Spleen (tissue), 11 donors: ENCODE results near the gene PMM2. TPM values are rescaled to one million over a fixed set of nuclear protein-coding genes. Genes with fewer than 3 reads are reported as not detected.

ENCODE experiments used
- DNase-seq: peaks from one replicate; pipeline ENCODE4 v3.0.0-alpha.2; 2020
- H3K27ac ChIP-seq, 8 donors: fragments of 200-600 bp; sonication (generic) in 7 of 8; 1 replicate in 4 of 8; 2 replicates in 4 of 8; pipeline versions ENCODE4 v1.5.0 to v1.8.0; 2016 to 2021; ENCODE audit warnings: inconsistent platforms in 4 of 8, mild to moderate bottlenecking in 4 of 8, moderate library complexity in 1 of 8
- H3K27me3 ChIP-seq, 7 donors: fragments of 200-600 bp; sonication (generic) in 6 of 7; replicated peaks in 1 of 7; 1 replicate in 4 of 7; 2 replicates in 3 of 7; pipeline versions ENCODE4 v1.5.0 to v1.8.0; 2016 to 2021; ENCODE audit warnings: inconsistent platforms in 3 of 7, mild to moderate bottlenecking in 1 of 7
- H3K36me3 ChIP-seq, 6 donors: fragments of 200-600 bp; sonication (generic) in 5 of 6; 1 replicate in 4 of 6; 2 replicates in 2 of 6; pipeline versions ENCODE4 v1.5.0 to v1.8.0; 2016 to 2021; ENCODE audit warnings: inconsistent platforms in 2 of 6
- H3K4me1 ChIP-seq, 6 donors: fragments of 200-600 bp; sonication (generic) in 5 of 6; 1 replicate in 3 of 6; 2 replicates in 3 of 6; pipeline versions ENCODE4 v1.5.0 to v1.8.0; 2016 to 2021; ENCODE audit warnings: inconsistent platforms in 3 of 6
- H3K4me3 ChIP-seq, 8 donors: fragments of 200-600 bp; sonication (generic) in 7 of 8; 1 replicate in 4 of 8; 2 replicates in 4 of 8; pipeline versions ENCODE4 v1.5.0 to v1.8.0; 2016 to 2021; ENCODE audit warnings: inconsistent platforms in 4 of 8, mild to moderate bottlenecking in 4 of 8, moderate library complexity in 2 of 8
- H3K9me3 ChIP-seq, 8 donors: fragments of 200-600 bp; sonication (generic) in 7 of 8; 1 replicate in 4 of 8; 2 replicates in 4 of 8; pipeline versions ENCODE4 v1.5.0 to v1.8.0; 2016 to 2021; ENCODE audit warnings: inconsistent platforms in 4 of 8
- CTCF ChIP-seq, 11 experiments: fragments of 200-600 bp in 7 of 11; fragments of 450-650 bp in 4 of 11; sonication (generic) in 4 of 11; IDR thresholded peaks in 8 of 11; conservative IDR thresholded peaks in 3 of 11; 1 replicate in 7 of 11; 2 replicates in 4 of 11; pipeline versions ENCODE4 v1.4.0 to v1.8.0; 2016 to 2021; ENCODE audit warnings: antibody characterized with exemption in 11 of 11, inconsistent platforms in 4 of 11, mild to moderate bottlenecking in 1 of 11
- POLR2A ChIP-seq, 3 donors: fragments of 450-650 bp; IDR thresholded peaks; one replicate each; pipeline ENCODE4 v1.5.1; 2017; ENCODE audit warnings: antibody characterized with exemption in 3 of 3, mild to moderate bottlenecking in 1 of 3
- POLR2AphosphoS5 ChIP-seq, 3 donors: sonication (generic); formaldehyde crosslinking; IDR thresholded peaks; one replicate each; pipeline ENCODE4 v1.5.1; 2017; ENCODE audit warnings: antibody characterized with exemption in 3 of 3
- WGBS, 5 donors: extraction: QIAGEN DNeasy Blood & Tissue Kit in 3 of 5; methylation state at CpG; one replicate each; pipeline versions ENCODE4 v1.1.5 to v1.1.7; 2013 to 2018; 5-methylcytosine and 5-hydroxymethylcytosine counted together
- intact Hi-C: fragments of 100-400 bp; cut with DNase I; formaldehyde crosslinking; loops from one replicate; pipeline ENCODE4 v1.15.0; 2023; ENCODE audit warnings: low total_unique reads
- polyA plus RNA-seq, 3 donors: library from polyadenylated mRNA; stranded (reverse); fragments of 200-250 nt; gene quantifications; one replicate each; pipeline ENCODE4 v1.2.1, GENCODE V29; 2013
- total RNA-seq, 7 donors: library from RNA; depleted of rRNA in 3 of 7; stranded (reverse); fragments of >200 nt in 3 of 7; fragmentation: NEBNext Ultra II Directional in 4 of 7; extraction: Animal tissue kit (Norgen Biotek cat#: 25700) in 4 of 7; gene quantifications; one replicate each; pipeline versions ENCODE4 v1.1.0 to v1.2.1, GENCODE V29; 2016 to 2021
- donor health status: healthy with polysubstance abuse.
- donor health status: DM: no; HTN: no; CAD: no; lungs with moderate emphysema.
- donor health status: DM: no; HTN: no; CAD: no.
- donor health status: Bipolar disorder and iron deficiency.
- donor health status: healthy.
- donor health status: DM: no; HTN: no; CAD: no.
- donor health status: DM: yes; HTN: yes; CAD: no.

Gene PMM2
- total and polyA plus RNA-seq, 10 donors = 13.0 to 38.8 (median 30.8) TPM

- peak in 2 of 3 donors; percentile 54 to 58 for TF ChIP-seq POLR2AphosphoS5 (IDR thresholded peaks at IDR 0.05)
- no peak for TF ChIP-seq POLR2A (IDR thresholded peaks at IDR 0.05)
- TF ChIP-seq CTCF (IDR thresholded peaks at IDR 0.05 in 8 of 11, conservative IDR thresholded peaks at IDR 0.05 in 3 of 11) = no peak
- intact Hi-C loops = loop anchor here (5.0 kb wide), 2 partner anchors 69 to 189 kb away; partner anchors contain the start of genes PMM2 and TMEM186
- Histone ChIP-seq H3K36me3 (no peaks in the 10 kb centered on the region), H3K4me3 (peak overlapping the region; percentile 56 to 94 (median 84)), H3K27ac (peak overlapping the region; percentile 27 to 94 (median 91)), H3K4me1 (peaks cover 33 to 93% (median 86%) of the 10 kb centered on the region in 6 donors), H3K27me3 (no peaks in the 10 kb centered on the region), H3K9me3 (no peaks in the 10 kb centered on the region)
- DNase-seq = no peak
- WGBS, 5 donors = 64 to 71% (median 69%) methylated on average over 21 to 30 of the region's 30 CpGs
These were observed 68.7 kb downstream of the PMM2 start for GRCh38 chr16:8866118-8866883.

- peak; percentile 86 for DNase-seq
- Histone ChIP-seq H3K36me3 (no peaks in the 10 kb centered on the region), H3K4me1 (peaks cover 34 to 92% (median 85%) of the 10 kb centered on the region in 6 donors), H3K27me3 (no peaks in the 10 kb centered on the region), H3K4me3 (peak overlapping the region; percentile 56 to 94 (median 84)), H3K9me3 (no peaks in the 10 kb centered on the region), H3K27ac (peak overlapping the region; percentile 27 to 94 (median 91))
- WGBS, 5 donors = 21 to 69% (median 41%) methylated on average over 11 to 16 of the region's 16 CpGs
- intact Hi-C loops = loop anchor here (5.0 kb wide), 2 partner anchors 70 to 190 kb away; partner anchors contain the start of genes PMM2 and TMEM186
- TF ChIP-seq POLR2AphosphoS5 (IDR thresholded peaks at IDR 0.05) (no peak), CTCF (IDR thresholded peaks at IDR 0.05 in 8 of 11, conservative IDR thresholded peaks at IDR 0.05 in 3 of 11) (no peak), POLR2A (IDR thresholded peaks at IDR 0.05) (no peak)
These were observed 69.2 kb downstream of the PMM2 start for GRCh38 chr16:8866884-8867215.

- DNase-seq = peak; percentile 88
- H3K27me3 ChIP-seq = no peaks in the 10 kb centered on the region
- TF ChIP-seq POLR2AphosphoS5 (IDR thresholded peaks at IDR 0.05) (peak in 1 of 3 donors; percentile 3), POLR2A (IDR thresholded peaks at IDR 0.05) (no peak)
- H3K36me3 ChIP-seq = no peaks in the 10 kb centered on the region
- peak overlapping the region; percentile 56 to 94 (median 84) for H3K4me3 ChIP-seq
- H3K27ac ChIP-seq = peak overlapping the region; percentile 27 to 94 (median 91)
- WGBS, 5 donors = 5 to 18% (median 9%) methylated on average over 29 to 35 of the region's 35 CpGs
- no peaks in the 10 kb centered on the region for H3K9me3 ChIP-seq
- intact Hi-C loops = loop anchor here (5.0 kb wide), 2 partner anchors 70 to 190 kb away; partner anchors contain the start of genes PMM2 and TMEM186
- H3K4me1 ChIP-seq = peaks cover 34 to 88% (median 81%) of the 10 kb centered on the region in 6 donors
These were observed 69.7 kb downstream of the PMM2 start for GRCh38 chr16:8867216-8867931.

- WGBS, 5 donors = 0 to 1% (median 0%) methylated on average over 8 to 16 of the region's 16 CpGs
- peak overlapping the region; percentile 77 to 94 (median 91) for H3K27ac ChIP-seq
- H3K36me3 ChIP-seq = no peaks in the 10 kb centered on the region
- no peaks in the 10 kb centered on the region for H3K27me3 ChIP-seq
- TF ChIP-seq POLR2A (IDR thresholded peaks at IDR 0.05) = no peak
- TF ChIP-seq POLR2AphosphoS5 (IDR thresholded peaks at IDR 0.05) = no peak
- TF ChIP-seq CTCF (IDR thresholded peaks at IDR 0.05 in 8 of 11, conservative IDR thresholded peaks at IDR 0.05 in 3 of 11) = no peak
- intact Hi-C loops = loop anchor here (5.0 kb wide), 2 partner anchors 71 to 191 kb away; partner anchors contain the start of genes PMM2 and TMEM186
- DNase-seq = no peak
- H3K4me3 ChIP-seq = peak overlapping the region; percentile 56 to 94 (median 84)
- no peaks in the 10 kb centered on the region for H3K9me3 ChIP-seq
- H3K4me1 ChIP-seq = peaks cover 34 to 82% (median 77%) of the 10 kb centered on the region in 6 donors
These were observed 70.3 kb downstream of the PMM2 start for GRCh38 chr16:8867932-8868415.
